H9 (cell line): ENCODE results near the gene SIGLEC10. TPM values are rescaled to one million over a fixed set of nuclear protein-coding genes. Genes with fewer than 3 reads are reported as not detected.

ENCODE experiments used
- DNase-seq: peaks from one replicate; pipeline ENCODE4 v3.0.0-alpha.2; 2017
- H2AFZ ChIP-seq: one replicate; pipeline ENCODE4 v1.6.1; 2013; ENCODE audit warnings: mild to moderate bottlenecking, low read length, control low read depth, moderate library complexity
- H2AK5ac ChIP-seq: 2 replicates; pipeline ENCODE4 v1.6.1; 2013; ENCODE audit warnings: low read length, control low read depth, mixed read lengths; ENCODE audit not compliant: insufficient read length
- H2BK120ac ChIP-seq: one replicate; pipeline ENCODE4 v1.6.1; 2013; ENCODE audit warnings: low read depth, mild to moderate bottlenecking, low read length, control low read depth, inconsistent platforms; ENCODE audit not compliant: poor library complexity, severe bottlenecking
- H2BK12ac ChIP-seq: 2 replicates; pipeline ENCODE4 v1.6.1; 2013; ENCODE audit warnings: low read length, control low read depth, mixed read lengths, low read depth; ENCODE audit not compliant: insufficient read length
- H2BK15ac ChIP-seq: 2 replicates; pipeline ENCODE4 v1.6.1; 2013; ENCODE audit warnings: low read depth, low read length, control low read depth
- H2BK20ac ChIP-seq: one replicate; pipeline ENCODE4 v1.6.1; 2013; ENCODE audit warnings: low read depth, mild to moderate bottlenecking, low read length, control low read depth, inconsistent platforms; ENCODE audit not compliant: poor library complexity, severe bottlenecking
- H2BK5ac ChIP-seq: 2 replicates; pipeline ENCODE4 v1.6.1; 2013; ENCODE audit warnings: low read length, control low read depth, mixed read lengths; ENCODE audit not compliant: insufficient read length
- H3K14ac ChIP-seq: 2 replicates; pipeline ENCODE4 v1.6.1; 2013; ENCODE audit warnings: low read length, control low read depth; ENCODE audit not compliant: insufficient read depth
- H3K18ac ChIP-seq: 2 replicates; pipeline ENCODE4 v1.6.1; 2013; ENCODE audit warnings: low read depth, mild to moderate bottlenecking, mixed read lengths, low read length, control low read depth; ENCODE audit not compliant: insufficient read length
- H3K23ac ChIP-seq: 2 replicates; pipeline ENCODE4 v1.6.1; 2013; ENCODE audit warnings: low read length, control low read depth, mixed read lengths, low read depth; ENCODE audit not compliant: insufficient read length
- H3K23me2 ChIP-seq: 2 replicates; pipeline ENCODE4 v1.6.1; 2013; ENCODE audit warnings: low read depth, mild to moderate bottlenecking, mixed read lengths, low read length, control low read depth; ENCODE audit not compliant: insufficient read length, poor library complexity, severe bottlenecking
- H3K27ac ChIP-seq: 2 replicates; pipeline ENCODE4 v1.5.1; 2013; ENCODE audit warnings: low read length, control low read depth, mixed read lengths, low read depth; ENCODE audit not compliant: insufficient read length
- H3K27me3 ChIP-seq: 2 replicates; pipeline ENCODE4 v1.6.1; 2013; ENCODE audit warnings: low read length, control low read depth, inconsistent platforms; ENCODE audit not compliant: insufficient read depth
- H3K4ac ChIP-seq: 2 replicates; pipeline ENCODE4 v1.6.1; 2013; ENCODE audit warnings: low read depth, mild to moderate bottlenecking, control low read depth, inconsistent platforms, low read length, moderate library complexity
- H3K4me1 ChIP-seq: 2 replicates; pipeline ENCODE4 v1.6.1; 2013; ENCODE audit warnings: low read length, control low read depth, inconsistent platforms; ENCODE audit not compliant: insufficient read depth
- H3K4me2 ChIP-seq: 2 replicates; pipeline ENCODE4 v1.6.1; 2013; ENCODE audit warnings: low read length, control low read depth, mixed read lengths; ENCODE audit not compliant: insufficient read length, insufficient read depth
- H3K56ac ChIP-seq: 2 replicates; pipeline ENCODE4 v1.6.1; 2013; ENCODE audit warnings: low read depth, mild to moderate bottlenecking, mixed read lengths, low read length, control low read depth; ENCODE audit not compliant: insufficient read length
- H3K79me1 ChIP-seq: 2 replicates; pipeline ENCODE4 v1.6.1; 2013; ENCODE audit warnings: low read depth, mild to moderate bottlenecking, moderate library complexity, low read length, control low read depth, inconsistent platforms; ENCODE audit not compliant: insufficient read depth, poor library complexity, severe bottlenecking
- H3K79me2 ChIP-seq: 2 replicates; pipeline ENCODE4 v1.6.1; 2013; ENCODE audit warnings: low read length, control low read depth, inconsistent platforms; ENCODE audit not compliant: insufficient read depth
- H3K9ac ChIP-seq: 2 replicates; pipeline ENCODE4 v1.6.1; 2013; ENCODE audit warnings: low read length, control low read depth, mixed read lengths; ENCODE audit not compliant: insufficient read length; ENCODE audit errors: extremely low read depth
- H3K9me3 ChIP-seq: one replicate; pipeline ENCODE4 v1.6.1; 2013; ENCODE audit warnings: low read depth, low read length, inconsistent platforms; ENCODE audit not compliant: control insufficient read depth
- H3T11ph ChIP-seq: one replicate; pipeline ENCODE4 v1.6.1; 2013; ENCODE audit warnings: mild to moderate bottlenecking, low read length, control low read depth, inconsistent platforms
- H4K20me1 ChIP-seq: one replicate; pipeline ENCODE4 v1.6.1; 2013; ENCODE audit not compliant: control insufficient read depth, insufficient read length, insufficient read depth
- H4K5ac ChIP-seq: 2 replicates; pipeline ENCODE4 v1.6.1; 2013; ENCODE audit warnings: low read depth, mild to moderate bottlenecking, mixed read lengths, low read length, control low read depth; ENCODE audit not compliant: insufficient read length
- H4K8ac ChIP-seq: replicated peaks from 2 replicates; pipeline ENCODE4 v1.6.1; 2013; ENCODE audit warnings: low read length, control low read depth, mixed read lengths, low read depth; ENCODE audit not compliant: insufficient read length
- H4K91ac ChIP-seq: 2 replicates; pipeline ENCODE4 v1.6.1; 2013; ENCODE audit warnings: low read depth, mild to moderate bottlenecking, moderate library complexity, mixed read lengths, low read length, control low read depth; ENCODE audit not compliant: insufficient read length
- H3K27ac Mint-ChIP-seq, 3 experiments: 2 replicates in 2 of 3; 3 replicates in 1 of 3; pipeline ENCODE4 v1.8.0; 2020 to 2021; ENCODE audit warnings: mixed read lengths in 3 of 3, mild to moderate bottlenecking in 1 of 3, moderate library complexity in 1 of 3
- H3K27me3 Mint-ChIP-seq: 2 replicates; pipeline ENCODE4 v1.8.0; 2021; ENCODE audit warnings: low read depth, mild to moderate bottlenecking, moderate library complexity, mixed read lengths
- H3K36me3 Mint-ChIP-seq, 3 experiments: 2 replicates in 2 of 3; 3 replicates in 1 of 3; pipeline ENCODE4 v1.8.0; 2020 to 2021; ENCODE audit warnings: low read depth in 3 of 3, mixed read lengths in 3 of 3; ENCODE audit not compliant: insufficient read depth in 1 of 3
- H3K4me1 Mint-ChIP-seq, 2 experiments: 2 replicates each; pipeline ENCODE4 v1.8.0; 2020; ENCODE audit warnings: mixed read lengths in 2 of 2
- H3K4me3 Mint-ChIP-seq, 2 experiments: 2 replicates in 1 of 2; 3 replicates in 1 of 2; pipeline ENCODE4 v1.8.0; 2020 to 2021; ENCODE audit warnings: mild to moderate bottlenecking in 2 of 2, mixed read lengths in 2 of 2, moderate library complexity in 1 of 2
- H3K9me3 Mint-ChIP-seq, 2 experiments: 2 replicates in 1 of 2; 3 replicates in 1 of 2; pipeline ENCODE4 v1.8.0; 2020; ENCODE audit warnings: mild to moderate bottlenecking in 2 of 2, mixed read lengths in 2 of 2, moderate library complexity in 1 of 2
- CTCF ChIP-seq: fragments of 200-600 bp; sonication (generic); conservative IDR thresholded peaks from 3 replicates; pipeline ENCODE4 v1.8.0; 2021; ENCODE audit warnings: antibody characterized with exemption, mild to moderate bottlenecking
- WGBS: extraction: QIAGEN DNeasy Blood & Tissue Kit; methylation state at CpG from one replicate; pipeline ENCODE4 v1.1.7; 2013; ENCODE audit warnings: missing lambda C conversion rate, low lambda C conversion rate, mixed read lengths; ENCODE audit not compliant: insufficient read length; ENCODE audit errors: extremely low coverage; 5-methylcytosine and 5-hydroxymethylcytosine counted together
- total RNA-seq: library from RNA; stranded (reverse); gene quantifications from 2 replicates; pipeline ENCODE4 v1.2.1, GENCODE V29; 2021

Gene SIGLEC10
- total RNA-seq, 1 experiment from 2014 or later = not detected

- no peak overlapping the region for H2BK20ac ChIP-seq
- no peak for TF ChIP-seq CTCF
- no peak overlapping the region for H3K27ac Mint-ChIP-seq
Observed at GRCh38 chr19:51461723-51462161, 44.3 kb upstream of the SIGLEC10 start.

More at GRCh38 chr19:51461723-51462161, 44.3 kb upstream of the SIGLEC10 start:
- Histone ChIP-seq H2BK12ac (no peak overlapping the region), H3K27ac (no peak overlapping the region), H4K5ac (no peak overlapping the region), H3K18ac (no peak overlapping the region), H4K91ac (no peak overlapping the region), H3K23ac (no peak overlapping the region), H3K23me2 (no peaks in the 10 kb centered on the region), H3K4me1 (no peaks in the 10 kb centered on the region), H3K14ac (no peak overlapping the region), H2AK5ac (no peak overlapping the region), H2AFZ (no peak overlapping the region), H3K27me3 (no peaks in the 10 kb centered on the region), H2BK120ac (no peak overlapping the region), H4K20me1 (no peaks in the 10 kb centered on the region), H4K8ac (no peak overlapping the region), H3K4ac (no peak overlapping the region), H3K79me1 (no peaks in the 10 kb centered on the region), H2BK15ac (no peak overlapping the region), H3K4me2 (no peak overlapping the region), H3K79me2 (no peaks in the 10 kb centered on the region), H3T11ph (no peak overlapping the region), H3K56ac (no peak overlapping the region), H2BK5ac (no peak overlapping the region), H3K9me3 (no peaks in the 10 kb centered on the region), H3K9ac (no peak overlapping the region)
- Mint-ChIP-seq H3K27me3 (peaks cover 42% of the 10 kb centered on the region), H3K9me3 (peaks cover 0 to 85% of the 10 kb centered on the region in 2 experiments; a peak in 2 of 5 replicates), H3K4me1 (peaks cover 0 to 6% of the 10 kb centered on the region in 2 experiments; a peak in 2 of 4 replicates), H3K36me3 (peaks cover 0 to under 1% (median 0%) of the 10 kb centered on the region in 3 experiments; a peak in 1 of 7 replicates), H3K4me3 (no peak overlapping the region)
- WGBS = no CpG with 5 or more reads among the region's 8 CpGs
- no peak for DNase-seq
